Activated T-cell treated with anti-CD3 and anti-CD28 coated beads, Interleukin-2, amount 50 U/mL, for 72 hours (primary cell): ENCODE results near the gene SMIM20. TPM values are rescaled to one million over a fixed set of nuclear protein-coding genes. Genes with fewer than 3 reads are reported as not detected.

Experiments used
- ATAC-seq, 2 donors: fragments of 150-1000 bp; cut with Tn5 transposase; replicated peaks in 1 of 2; 2 replicates each; pipeline ENCODE4 v1.10.0; 2021; ENCODE audit warnings: moderate library complexity in 2 of 2, mild to moderate bottlenecking in 1 of 2
- DNase-seq, 2 donors: peaks; one replicate each; pipeline ENCODE4 v3.0.0; 2021 to 2022; ENCODE audit warnings: mixed read lengths in 1 of 2
- H3K27ac Mint-ChIP-seq: one replicate; pipeline ENCODE4 v1.8.0; 2022; ENCODE audit warnings: mild to moderate bottlenecking, moderate library complexity, mixed read lengths
- H3K27me3 Mint-ChIP-seq: one replicate; pipeline ENCODE4 v1.8.0; 2022; ENCODE audit warnings: low read depth, mixed read lengths
- H3K36me3 Mint-ChIP-seq, 2 donors: one replicate each; pipeline ENCODE4 v1.8.0; 2022; ENCODE audit warnings: mixed read lengths in 2 of 2, mild to moderate bottlenecking in 1 of 2; ENCODE audit not compliant: insufficient read depth in 2 of 2
- H3K4me1 Mint-ChIP-seq: one replicate; pipeline ENCODE4 v1.8.0; 2022; ENCODE audit warnings: low read depth, mixed read lengths
- H3K4me3 Mint-ChIP-seq, 2 donors: one replicate each; pipeline ENCODE4 v1.8.0; 2022; ENCODE audit warnings: mild to moderate bottlenecking in 2 of 2, mixed read lengths in 2 of 2, moderate library complexity in 2 of 2
- H3K9me3 Mint-ChIP-seq, 2 donors: one replicate each; pipeline ENCODE4 v1.8.0; 2022; ENCODE audit warnings: mixed read lengths in 2 of 2
- total RNA-seq, 2 donors: library from RNA; stranded (reverse); gene quantifications; one replicate each; pipeline ENCODE4 v1.2.3, GENCODE V29; 2022

The SMIM20 gene
- total RNA-seq, 2 donors from 2014 or later: 24.1 to 33.9 TPM

GRCh38 chr4:25956260-25956659 is 42.2 kb downstream of the SMIM20 start:
- no peak overlapping the region for H3K4me3 Mint-ChIP-seq
- peaks cover 22% of the 10 kb centered on the region for H3K27me3 Mint-ChIP-seq
- peaks cover 2 to 4% of the 10 kb centered on the region in 2 donors for H3K9me3 Mint-ChIP-seq
- no peaks in the 10 kb centered on the region for H3K36me3 Mint-ChIP-seq
- no peak overlapping the region for H3K27ac Mint-ChIP-seq
- no peak for ATAC-seq
- no peak for DNase-seq
- peaks cover 9% of the 10 kb centered on the region for H3K4me1 Mint-ChIP-seq

GRCh38 chr4:25958110-25958509 is 44.1 kb downstream of the SMIM20 start:
- peaks cover 3 to 4% of the 10 kb centered on the region in 2 donors for H3K9me3 Mint-ChIP-seq

GRCh38 chr4:25962393-25962792 is 48.4 kb downstream of the SMIM20 start:
- Mint-ChIP-seq H3K27ac (no peak overlapping the region), H3K27me3 (peaks cover 19% of the 10 kb centered on the region), H3K36me3 (no peaks in the 10 kb centered on the region), H3K9me3 (peaks cover 0 to 3% of the 10 kb centered on the region in 2 donors), H3K4me3 (no peak overlapping the region), H3K4me1 (no peaks in the 10 kb centered on the region)
- no peak for DNase-seq
- ATAC-seq: no peak

More at GRCh38 chr4:25958110-25958509, 44.1 kb downstream of the SMIM20 start:
- Mint-ChIP-seq H3K4me3 (no peak overlapping the region), H3K27me3 (peaks cover 16% of the 10 kb centered on the region), H3K27ac (no peak overlapping the region), H3K36me3 (no peaks in the 10 kb centered on the region), H3K4me1 (no peaks in the 10 kb centered on the region)
- DNase-seq: no peak
- no peak for ATAC-seq

- no peak overlapping the region for H3K27ac Mint-ChIP-seq
- H3K27me3 Mint-ChIP-seq: peaks cover 29% of the 10 kb centered on the region
- no peak overlapping the region for H3K4me3 Mint-ChIP-seq
- H3K36me3 Mint-ChIP-seq: peaks cover 0 to 1% of the 10 kb centered on the region in 2 donors
- DNase-seq (no peak), ATAC-seq (no peak)
- peaks cover 0 to 3% of the 10 kb centered on the region in 2 donors for H3K9me3 Mint-ChIP-seq
- peaks cover 6% of the 10 kb centered on the region for H3K4me1 Mint-ChIP-seq
Observed at GRCh38 chr4:25965629-25966028, 51.6 kb downstream of the SMIM20 start.

GRCh38 chr4:25966171-25966570 is 52.2 kb downstream of the SMIM20 start:
- Mint-ChIP-seq H3K36me3 (peaks cover 0 to 1% of the 10 kb centered on the region in 2 donors), H3K9me3 (peaks cover 0 to 3% of the 10 kb centered on the region in 2 donors), H3K4me1 (peaks cover 6% of the 10 kb centered on the region), H3K27me3 (peaks cover 29% of the 10 kb centered on the region), H3K4me3 (no peak overlapping the region), H3K27ac (no peak overlapping the region)
- ATAC-seq (no peak), DNase-seq (no peak)

- DNase-seq (no peak), ATAC-seq (no peak)
- H3K27ac Mint-ChIP-seq: no peak overlapping the region
- H3K4me1 Mint-ChIP-seq: peaks cover 6% of the 10 kb centered on the region
- peaks cover 34% of the 10 kb centered on the region for H3K27me3 Mint-ChIP-seq
- no peak overlapping the region for H3K4me3 Mint-ChIP-seq
- H3K36me3 Mint-ChIP-seq: peaks cover 0 to 1% of the 10 kb centered on the region in 2 donors
- no peaks in the 10 kb centered on the region for H3K9me3 Mint-ChIP-seq
Observed at GRCh38 chr4:25969374-25970155, 55.5 kb downstream of the SMIM20 start.

- Mint-ChIP-seq H3K9me3 (no peaks in the 10 kb centered on the region), H3K4me3 (no peak overlapping the region), H3K27ac (no peak overlapping the region), H3K27me3 (peaks cover 30% of the 10 kb centered on the region), H3K4me1 (peaks cover 6% of the 10 kb centered on the region), H3K36me3 (peaks cover 0 to 1% of the 10 kb centered on the region in 2 donors)
- DNase-seq (no peak), ATAC-seq (no peak)
Observed at GRCh38 chr4:25970226-25970675, 56.2 kb downstream of the SMIM20 start.

- Mint-ChIP-seq H3K4me1 (peaks cover 6% of the 10 kb centered on the region), H3K27me3 (peaks cover 29% of the 10 kb centered on the region), H3K9me3 (no peaks in the 10 kb centered on the region), H3K4me3 (no peak overlapping the region), H3K27ac (no peak overlapping the region), H3K36me3 (peaks cover 0 to 1% of the 10 kb centered on the region in 2 donors)
- DNase-seq: no peak
- ATAC-seq: no peak
Observed at GRCh38 chr4:25970691-25971432, 56.8 kb downstream of the SMIM20 start.

- Mint-ChIP-seq H3K27ac (no peak overlapping the region), H3K9me3 (no peaks in the 10 kb centered on the region), H3K4me3 (no peak overlapping the region), H3K27me3 (peaks cover 39% of the 10 kb centered on the region), H3K4me1 (peaks cover 6% of the 10 kb centered on the region), H3K36me3 (peaks cover 0 to 1% of the 10 kb centered on the region in 2 donors)
- DNase-seq (no peak), ATAC-seq (no peak)
Observed at GRCh38 chr4:25972366-25972765, 58.3 kb downstream of the SMIM20 start.

- peaks cover 39% of the 10 kb centered on the region for H3K27me3 Mint-ChIP-seq
- H3K36me3 Mint-ChIP-seq: peaks cover 0 to 1% of the 10 kb centered on the region in 2 donors
- no peak overlapping the region for H3K4me3 Mint-ChIP-seq
- H3K4me1 Mint-ChIP-seq: peaks cover 6% of the 10 kb centered on the region
- no peak for DNase-seq
- ATAC-seq: no peak
- no peak overlapping the region for H3K27ac Mint-ChIP-seq
- no peaks in the 10 kb centered on the region for H3K9me3 Mint-ChIP-seq
Observed at GRCh38 chr4:25972984-25973745, 59.1 kb downstream of the SMIM20 start.

GRCh38 chr4:25976780-25977179 is 62.8 kb downstream of the SMIM20 start:
- Mint-ChIP-seq H3K27me3 (peaks cover 24% of the 10 kb centered on the region), H3K4me1 (no peaks in the 10 kb centered on the region)

GRCh38 chr4:25977397-25978170 is 63.6 kb downstream of the SMIM20 start:
- peaks cover 24% of the 10 kb centered on the region for H3K27me3 Mint-ChIP-seq
- no peak overlapping the region for H3K27ac Mint-ChIP-seq
- H3K4me1 Mint-ChIP-seq: no peaks in the 10 kb centered on the region
- H3K9me3 Mint-ChIP-seq: no peaks in the 10 kb centered on the region
- DNase-seq: no peak
- H3K4me3 Mint-ChIP-seq: no peak overlapping the region
- ATAC-seq: no peak
- no peaks in the 10 kb centered on the region for H3K36me3 Mint-ChIP-seq

More at GRCh38 chr4:25976780-25977179, 62.8 kb downstream of the SMIM20 start:
- Mint-ChIP-seq H3K9me3 (no peaks in the 10 kb centered on the region), H3K4me3 (no peak overlapping the region), H3K27ac (no peak overlapping the region), H3K36me3 (no peaks in the 10 kb centered on the region)
- DNase-seq (no peak), ATAC-seq (no peak)
